Measurements from ENCODE around the gene DPEP1.
"Not testable (repeated sequence)": the region's sequence is repeated elsewhere in the genome, so short reads cannot be mapped to it uniquely, and the experiment has no call there.

The DPEP1 gene

GRCh38 chr16:89613231-89613953 lies at the start of gene DPEP1:
TSS of gene DPEP1 (plus strand) at chr16:89613642. CDS start at chr16:89630411, 16,769 bp downstream.
- DNase-seq, result no peak

- no peak for DNase-seq
Measured at GRCh38 chr16:89564476-89565255, 48.8 kb upstream of the DPEP1 start.

GRCh38 chr16:89565256-89565505 lies 48.3 kb upstream of the DPEP1 start:
- no peak for DNase-seq

- DNase-seq, result no peak
Measured at GRCh38 chr16:89565506-89566372, 47.7 kb upstream of the DPEP1 start.

GRCh38 chr16:89567656-89568594 lies 45.5 kb upstream of the DPEP1 start:
- no peak for DNase-seq

GRCh38 chr16:89569506-89570341 lies 43.7 kb upstream of the DPEP1 start:
- no peak for DNase-seq

GRCh38 chr16:89570342-89570923 lies 43.0 kb upstream of the DPEP1 start:
- DNase-seq, result no peak

GRCh38 chr16:89570983-89571598 lies 42.4 kb upstream of the DPEP1 start:
- not testable (repeated sequence) for DNase-seq

GRCh38 chr16:89571636-89572035 lies 41.8 kb upstream of the DPEP1 start:
- no peak for DNase-seq

- DNase-seq, result no peak
Measured at GRCh38 chr16:89572073-89572484, 41.4 kb upstream of the DPEP1 start.

GRCh38 chr16:89572485-89573205 lies 40.8 kb upstream of the DPEP1 start:
- no peak for DNase-seq

- no peak for DNase-seq
Measured at GRCh38 chr16:89573826-89574680, 39.4 kb upstream of the DPEP1 start.

GRCh38 chr16:89574681-89575246 lies 38.7 kb upstream of the DPEP1 start:
- peak; percentile 49 to 51 for DNase-seq

GRCh38 chr16:89575247-89576152 lies 37.9 kb upstream of the DPEP1 start, which contains the start of gene CPNE7:
TSS of gene CPNE7 (plus strand) at chr16:89575758. CDS start at chr16:89575898, 140 bp downstream.
- no peak for DNase-seq

- no peak for DNase-seq
Measured at GRCh38 chr16:89576153-89577054, 37.0 kb upstream of the DPEP1 start.
